ENCODE results near the gene RIF1.

The RIF1 gene

GRCh38 chr2:151520976-151521375, 111.3 kb downstream of the RIF1 start:
- Histone ChIP-seq H3K4me3 (ENCODE audit: low read depth, low read length) (no peak overlapping the region), H3K27me3 (ENCODE audit: control insufficient read depth, insufficient read depth, low read length) (no peaks in the 10 kb centered on the region), H3K36me3 (ENCODE audit: control insufficient read depth, insufficient read depth, low read length) (no peaks in the 10 kb centered on the region), H3K4me1 (ENCODE audit: control insufficient read depth, insufficient read depth, low read length) (peaks cover 9% of the 10 kb centered on the region), H3K27ac (ENCODE audit: low read depth, low read length) (no peak overlapping the region), H3K9me3 (ENCODE audit: control insufficient read depth, insufficient read depth, low read depth, low read length) (no peaks in the 10 kb centered on the region), H3K9ac (ENCODE audit: low read length) (no peak overlapping the region)

GRCh38 chr2:151522556-151522955, 112.9 kb downstream of the RIF1 start:
- Histone ChIP-seq H3K4me3 (ENCODE audit: low read depth, low read length) (no peak overlapping the region), H3K36me3 (ENCODE audit: control insufficient read depth, insufficient read depth, low read length) (no peaks in the 10 kb centered on the region), H3K4me1 (ENCODE audit: control insufficient read depth, insufficient read depth, low read length) (peaks cover 9% of the 10 kb centered on the region), H3K27ac (ENCODE audit: low read depth, low read length) (no peak overlapping the region), H3K27me3 (ENCODE audit: control insufficient read depth, insufficient read depth, low read length) (no peaks in the 10 kb centered on the region), H3K9ac (ENCODE audit: low read length) (no peak overlapping the region), H3K9me3 (ENCODE audit: control insufficient read depth, insufficient read depth, low read depth, low read length) (no peaks in the 10 kb centered on the region)

- Histone ChIP-seq H3K4me3 (ENCODE audit: low read depth, low read length) (no peak overlapping the region), H3K9ac (ENCODE audit: low read length) (no peak overlapping the region), H3K36me3 (ENCODE audit: control insufficient read depth, insufficient read depth, low read length) (no peaks in the 10 kb centered on the region), H3K27me3 (ENCODE audit: control insufficient read depth, insufficient read depth, low read length) (no peaks in the 10 kb centered on the region), H3K9me3 (ENCODE audit: control insufficient read depth, insufficient read depth, low read depth, low read length) (no peaks in the 10 kb centered on the region), H3K27ac (ENCODE audit: low read depth, low read length) (no peak overlapping the region), H3K4me1 (ENCODE audit: control insufficient read depth, insufficient read depth, low read length) (peaks cover 9% of the 10 kb centered on the region)
These were observed 114.1 kb downstream of the RIF1 start for GRCh38 chr2:151523850-151524249.

- Histone ChIP-seq H3K36me3 (ENCODE audit: control insufficient read depth, insufficient read depth, low read length) (no peaks in the 10 kb centered on the region), H3K27me3 (ENCODE audit: control insufficient read depth, insufficient read depth, low read length) (no peaks in the 10 kb centered on the region), H3K9me3 (ENCODE audit: control insufficient read depth, insufficient read depth, low read depth, low read length) (no peaks in the 10 kb centered on the region), H3K9ac (ENCODE audit: low read length) (no peak overlapping the region), H3K27ac (ENCODE audit: low read depth, low read length) (no peak overlapping the region), H3K4me3 (ENCODE audit: low read depth, low read length) (no peak overlapping the region), H3K4me1 (ENCODE audit: control insufficient read depth, insufficient read depth, low read length) (peaks cover 9% of the 10 kb centered on the region)
These were observed 116.2 kb downstream of the RIF1 start for GRCh38 chr2:151525821-151526373.

- Histone ChIP-seq H3K9ac (ENCODE audit: low read length) (no peak overlapping the region), H3K9me3 (ENCODE audit: control insufficient read depth, insufficient read depth, low read depth, low read length) (no peaks in the 10 kb centered on the region), H3K4me3 (ENCODE audit: low read depth, low read length) (no peak overlapping the region), H3K4me1 (ENCODE audit: control insufficient read depth, insufficient read depth, low read length) (peaks cover 2% of the 10 kb centered on the region), H3K36me3 (ENCODE audit: control insufficient read depth, insufficient read depth, low read length) (no peaks in the 10 kb centered on the region), H3K27ac (ENCODE audit: low read depth, low read length) (no peak overlapping the region), H3K27me3 (ENCODE audit: control insufficient read depth, insufficient read depth, low read length) (no peaks in the 10 kb centered on the region)
These were observed 116.9 kb downstream of the RIF1 start for GRCh38 chr2:151526572-151527090.
